ENCODE measurements around the gene PIGZ. TPM values are rescaled to one million over a fixed set of nuclear protein-coding genes. Genes with fewer than 3 reads are reported as not detected.

PIGZ gene
- 1 to 10 TPM; 3.4 to 6.4 TPM for total RNA-seq
- long read RNA-seq, donor 1, partial matches to known transcripts = 0 of 3 reads
- long read RNA-seq, donor 1, other reads (novel, unspliced or antisense) = 2 of 3 reads
- long read RNA-seq, donor 2, partial matches to known transcripts = 0 of 8 reads
- long read RNA-seq, donor 2, other reads (novel, unspliced or antisense) = 6 of 8 reads

DNA sequence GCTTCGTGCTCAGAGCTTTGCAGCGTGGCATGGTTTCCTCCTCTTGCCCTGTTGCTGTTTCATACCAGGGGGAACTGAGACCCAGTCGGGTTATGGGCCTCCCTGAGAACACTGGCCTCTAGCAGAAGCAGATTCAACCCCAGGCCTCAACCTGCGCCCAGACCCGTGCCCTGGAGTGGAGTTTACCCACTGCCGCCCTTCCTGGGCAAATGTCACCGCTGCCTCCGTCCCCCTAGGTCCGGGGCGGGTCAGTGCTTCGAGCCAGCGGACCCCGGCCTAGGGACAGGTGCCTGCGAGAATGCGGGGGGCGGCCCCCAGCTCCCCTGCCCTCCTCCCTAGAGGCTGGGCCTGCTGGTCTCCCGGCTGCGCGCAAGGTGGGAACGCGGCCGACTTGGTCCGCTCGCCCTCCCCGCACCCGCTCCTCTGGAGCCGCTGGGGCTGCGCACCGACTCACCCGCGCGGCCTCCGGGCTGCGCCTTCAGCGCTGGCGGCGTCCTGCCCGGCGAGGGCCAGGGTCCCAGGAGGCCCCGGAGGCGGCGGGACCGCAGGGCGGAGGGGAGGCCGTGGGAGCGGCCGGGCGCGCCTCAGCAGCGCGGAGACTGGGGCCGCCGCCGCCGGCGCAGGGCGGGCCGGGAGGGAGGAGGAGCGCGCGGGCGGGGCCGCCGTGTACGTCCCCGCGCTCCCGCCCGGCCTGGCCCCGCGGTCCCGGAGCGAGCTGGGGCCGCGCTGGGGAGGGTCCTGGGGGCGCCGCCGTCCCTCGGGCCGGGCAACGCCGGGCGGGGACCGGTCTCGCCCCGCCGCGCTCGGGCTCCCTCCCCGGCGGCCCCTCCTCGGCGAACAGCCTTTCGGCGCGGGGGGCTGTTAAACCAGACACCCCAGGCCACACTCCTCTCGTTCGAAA lies at the start of gene PIGZ:
PIGZ (minus strand) TSS at position 601 of the 901 bp plus-strand sequence. CDS start 16,802 bp downstream, outside the sequence.
- intact Hi-C loops (cut with DNase I) = no loop called here

GRCh38 chr3:197017003-197017402 lies 48.4 kb upstream of the PIGZ start:
- intact Hi-C loops (cut with DNase I) = no loop called here
- no peak for DNase-seq (ENCODE audit: low spot score)

More for the DNA sequence above, at the start of gene PIGZ:
- no peak for DNase-seq (ENCODE audit: low spot score)

DNA sequence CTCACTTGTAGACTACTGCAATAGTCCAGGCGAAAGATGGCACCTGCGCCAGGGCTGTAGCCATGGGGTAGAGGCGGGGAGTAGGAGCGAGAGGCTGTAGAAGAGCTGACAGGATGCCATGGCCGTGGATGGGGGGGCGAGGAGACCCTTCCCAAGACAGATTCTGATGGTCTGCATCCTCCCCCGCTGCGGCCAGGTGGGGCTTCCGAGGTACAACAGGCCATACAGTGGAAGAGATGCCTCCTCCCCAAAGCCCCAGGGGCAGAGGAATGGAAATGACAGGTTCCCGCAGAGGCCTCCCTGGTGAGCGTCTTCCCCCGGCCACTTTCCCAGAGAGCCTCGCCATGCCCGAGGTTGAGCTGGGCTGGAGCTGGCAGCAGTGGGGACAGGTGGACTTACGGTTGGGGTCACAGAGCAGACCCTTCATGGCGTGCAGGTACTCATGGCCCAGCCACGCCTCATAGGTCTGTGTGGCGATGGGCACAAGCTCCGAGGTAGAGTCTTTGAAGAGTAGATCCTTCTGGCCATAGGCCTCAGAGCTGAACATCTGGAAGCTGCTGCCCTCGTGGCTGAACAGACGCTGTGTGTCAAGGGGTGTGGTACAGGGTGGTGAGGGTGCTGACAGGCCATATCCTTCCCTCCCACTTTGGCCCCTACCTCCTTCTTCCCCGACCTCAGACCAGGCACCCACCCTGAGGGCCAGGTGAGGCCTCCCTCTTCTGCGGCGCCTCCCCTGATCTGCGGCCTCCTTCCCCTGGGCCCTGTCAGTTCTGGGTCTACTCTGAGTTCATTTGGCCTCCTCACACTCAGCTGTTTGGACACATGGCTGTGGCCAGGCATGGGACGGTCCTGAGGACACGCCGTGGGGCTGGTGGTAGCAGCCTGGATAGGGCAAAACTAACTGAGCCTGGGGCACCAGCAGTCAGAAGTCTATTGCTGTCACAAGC lies 47.4 kb upstream of the PIGZ start:
- intact Hi-C loops (cut with DNase I) = no loop called here
- peak; percentile 79 for DNase-seq (ENCODE audit: low spot score)

- DNase-seq (ENCODE audit: low spot score) = peak; percentile 61
- intact Hi-C loops (cut with DNase I) = no loop called here
Measured at GRCh38 chr3:197014942-197015575, 46.4 kb upstream of the PIGZ start.

GRCh38 chr3:197014024-197014423 lies 45.4 kb upstream of the PIGZ start:
- DNase-seq (ENCODE audit: low spot score) = no peak
- intact Hi-C loops (cut with DNase I) = no loop called here

GRCh38 chr3:197012540-197012883 lies 43.9 kb upstream of the PIGZ start:
- intact Hi-C loops (cut with DNase I) = no loop called here
- DNase-seq (ENCODE audit: low spot score) = no peak

- intact Hi-C loops (cut with DNase I) = no loop called here
- DNase-seq (ENCODE audit: low spot score) = no peak
Measured at GRCh38 chr3:197011780-197012539, 43.3 kb upstream of the PIGZ start.

- DNase-seq (ENCODE audit: low spot score) = no peak
- intact Hi-C loops (cut with DNase I) = no loop called here
Measured at GRCh38 chr3:197010556-197011351, 42.1 kb upstream of the PIGZ start.

GRCh38 chr3:197009532-197010019 lies 40.9 kb upstream of the PIGZ start:
- intact Hi-C loops (cut with DNase I) = loop anchor here (10.0 kb wide), 1 partner anchor 175 kb away; no protein-coding TSS in a partner anchor
- DNase-seq (ENCODE audit: low spot score) = no peak

DNA sequence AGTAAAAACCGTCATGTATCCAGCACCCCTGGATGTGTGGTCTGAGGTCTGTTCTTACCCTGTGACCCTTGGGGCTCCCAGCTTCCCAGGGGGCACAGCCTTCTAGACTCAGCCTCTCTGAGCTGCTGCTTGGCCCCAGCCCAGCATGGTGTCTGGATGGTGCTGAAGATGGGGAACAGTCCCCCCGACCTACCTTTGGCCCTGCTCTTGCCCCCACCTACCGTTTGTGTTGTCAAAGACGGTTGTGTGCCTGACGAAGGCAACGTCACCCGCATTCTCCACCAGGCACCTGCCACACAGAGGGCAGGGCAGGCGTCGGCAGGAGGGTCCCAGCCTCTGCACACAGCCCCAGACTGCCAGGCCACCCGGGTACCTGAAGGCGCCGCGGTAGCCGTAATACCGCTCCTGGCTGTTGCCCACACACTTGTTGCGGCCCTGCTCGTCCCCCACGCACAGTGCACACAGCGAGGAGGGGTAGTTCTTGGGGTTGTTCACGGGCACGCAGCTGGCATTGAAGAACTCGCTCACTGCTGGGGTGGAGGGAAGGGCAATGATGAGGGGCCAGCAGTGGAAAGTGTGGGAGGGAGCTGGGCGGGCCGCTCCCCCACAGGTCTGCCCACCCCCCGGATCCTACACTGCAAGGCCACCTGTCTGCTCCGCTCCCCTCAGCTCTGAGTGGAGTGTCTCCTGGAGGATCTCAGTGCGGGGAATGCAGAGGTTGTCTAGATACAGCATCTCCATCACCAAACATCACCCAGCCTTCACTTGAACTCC lies 40.0 kb upstream of the PIGZ start:
- DNase-seq (ENCODE audit: low spot score) = no peak
- intact Hi-C loops (cut with DNase I) = loop anchor here (10.0 kb wide), 1 partner anchor 176 kb away; no protein-coding TSS in a partner anchor

DNA sequence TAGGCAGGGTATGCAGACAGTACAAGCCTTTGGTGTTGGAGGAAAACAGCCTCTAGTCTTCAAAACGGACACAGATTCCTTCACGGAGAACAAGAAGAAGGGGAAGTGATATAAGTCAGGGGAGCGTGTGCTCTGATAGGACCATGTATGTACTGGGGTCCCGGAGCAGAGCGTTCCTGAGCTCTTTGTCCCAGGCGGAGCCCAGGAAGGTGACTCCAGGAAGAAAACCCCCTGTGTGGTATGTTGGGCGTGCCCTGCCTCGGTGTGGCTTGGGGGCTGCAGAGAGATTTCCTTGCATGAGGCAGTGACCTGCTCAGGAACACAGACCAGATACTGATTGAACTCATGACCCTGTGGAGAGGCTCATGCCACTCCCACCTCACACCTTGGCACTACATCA lies 39.3 kb upstream of the PIGZ start:
- DNase-seq (ENCODE audit: low spot score) = peak; percentile 74
- intact Hi-C loops (cut with DNase I) = loop anchor here (10.0 kb wide), 1 partner anchor 177 kb away; no protein-coding TSS in a partner anchor

- DNase-seq (ENCODE audit: low spot score) = peak; percentile 67
- intact Hi-C loops (cut with DNase I) = loop anchor here (10.0 kb wide), 1 partner anchor 177 kb away; no protein-coding TSS in a partner anchor
Measured at GRCh38 chr3:197007296-197007940, 38.8 kb upstream of the PIGZ start.

GRCh38 chr3:197006860-197007259 lies 38.2 kb upstream of the PIGZ start:
- intact Hi-C loops (cut with DNase I) = loop anchor here (10.0 kb wide), 1 partner anchor 178 kb away; no protein-coding TSS in a partner anchor
- no peak for DNase-seq (ENCODE audit: low spot score)

- intact Hi-C loops (cut with DNase I) = loop anchor here (10.0 kb wide), 1 partner anchor 178 kb away; no protein-coding TSS in a partner anchor
Measured at GRCh38 chr3:197006446-197006845, 37.8 kb upstream of the PIGZ start.

DNA sequence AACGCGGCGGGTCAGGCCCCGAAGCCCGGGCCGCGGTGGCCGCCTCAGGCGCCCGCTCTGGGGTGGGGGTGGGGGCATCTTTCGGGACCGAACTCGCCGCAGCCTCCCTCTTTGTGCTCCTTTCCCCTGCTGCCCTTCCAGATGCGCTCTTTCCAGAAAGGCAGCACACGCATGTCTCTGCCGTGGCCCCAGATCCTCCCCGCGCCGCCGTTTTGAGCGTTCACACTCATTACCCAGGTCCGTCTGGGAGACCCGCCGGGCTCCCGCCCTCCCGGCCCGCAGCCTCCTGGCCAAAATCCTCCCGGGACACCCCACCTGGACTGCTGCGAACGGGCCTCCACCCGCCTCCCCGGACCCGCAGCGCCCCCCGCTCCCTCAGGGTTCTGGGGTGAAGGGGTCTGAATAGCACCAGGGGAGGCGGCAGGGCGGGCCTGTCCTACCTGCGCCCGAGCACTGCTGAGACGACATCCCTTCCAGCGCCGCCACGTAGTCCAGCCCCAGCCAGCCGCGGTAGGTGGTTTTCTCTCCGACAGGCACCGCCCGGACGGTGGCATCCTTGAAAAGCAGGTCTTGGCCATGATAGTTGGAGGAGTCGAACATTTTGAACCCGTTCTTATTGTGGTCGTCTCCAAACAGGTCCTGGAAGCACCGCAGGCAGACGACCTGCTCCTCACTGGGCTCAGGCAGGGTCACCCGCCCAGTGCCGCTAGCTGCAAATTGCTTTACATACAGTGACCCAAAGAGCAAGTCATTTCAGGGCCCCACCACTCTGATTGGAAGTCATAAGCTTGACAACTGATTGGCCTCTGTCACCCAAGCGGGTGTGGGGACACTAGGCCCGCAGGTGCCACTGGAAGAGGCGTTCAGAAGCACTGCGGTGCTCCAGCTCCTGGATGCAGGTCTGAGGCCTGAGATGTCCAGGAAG lies 35.1 kb upstream of the PIGZ start:
- intact Hi-C loops (cut with DNase I) = loop anchor here (10.0 kb wide), 1 partner anchor 181 kb away; no protein-coding TSS in a partner anchor

More at GRCh38 chr3:197006446-197006845, 37.8 kb upstream of the PIGZ start:
- DNase-seq (ENCODE audit: low spot score) = peak; percentile 80

More for the DNA sequence above, 35.1 kb upstream of the PIGZ start:
- peak; percentile 85 for DNase-seq (ENCODE audit: low spot score)
